K562 (cell line): Measurements from ENCODE around the gene CDT1. TPM values are rescaled to one million over a fixed set of nuclear protein-coding genes. Genes with fewer than 3 reads are reported as not detected.

Experiments used
- BRD9 ChIP-seq: fragments of 450-650 bp; IDR thresholded peaks from 2 replicates; pipeline ENCODE4 v1.6.1; 2018; ENCODE audit warnings: low read depth; ENCODE audit not compliant: partially characterized antibody
- FUS ChIP-seq: fragments of 200-400 bp; formaldehyde crosslinking; optimal IDR thresholded peaks from 2 replicates; pipeline ENCODE3; 2017; ENCODE audit warnings: low read depth, low read length
- HCFC1 ChIP-seq: IDR thresholded peaks from 2 replicates; pipeline ENCODE4 v1.6.1; 2012; ENCODE audit warnings: low read depth, low read length, improper control_type of control experiment
- HDAC1 ChIP-seq, 2 experiments: fragments of 450-650 bp; IDR thresholded peaks; 2 replicates each; pipeline ENCODE4 v1.6.1; 2016 to 2017; ENCODE audit warnings: inconsistent platforms in 1 of 2, mild to moderate bottlenecking in 1 of 2, moderate library complexity in 1 of 2
- HDAC2 ChIP-seq: fragments of 450-650 bp; IDR thresholded peaks from 2 replicates; pipeline ENCODE4 v1.6.1; 2016; ENCODE audit warnings: mild to moderate bottlenecking
- HNRNPLL ChIP-seq: fragments of 200-400 bp; formaldehyde crosslinking; IDR thresholded peaks from 2 replicates; pipeline ENCODE4 v1.6.1; 2017; ENCODE audit warnings: low read length, low read depth, mild to moderate bottlenecking; ENCODE audit not compliant: poor library complexity, severe bottlenecking
- MCM7 ChIP-seq, 2 experiments: fragments of 450-650 bp; IDR thresholded peaks; 2 replicates each; pipeline ENCODE4 v1.6.1; 2016 to 2018
- MEF2A ChIP-seq: IDR thresholded peaks from 2 replicates; pipeline ENCODE4 v1.6.1; 2011; ENCODE audit warnings: low read depth, mild to moderate bottlenecking, low read length, moderate library complexity; ENCODE audit not compliant: control insufficient read depth
- MEF2D ChIP-seq: conservative IDR thresholded peaks from 2 replicates; pipeline ENCODE4 v1.6.1; 2016; ENCODE audit warnings: low read depth, missing genetic modification characterization, missing compliant biosample characterization
- NCOA1 ChIP-seq: fragments of 450-650 bp; IDR thresholded peaks from 2 replicates; pipeline ENCODE4 v1.6.1; 2016; ENCODE audit warnings: low read depth
- NFRKB ChIP-seq: fragments of 450-650 bp; IDR thresholded peaks from 2 replicates; pipeline ENCODE4 v1.6.1; 2016; ENCODE audit warnings: low read depth
- RBM22 ChIP-seq: fragments of 200-400 bp; formaldehyde crosslinking; IDR thresholded peaks from 2 replicates; pipeline ENCODE4 v1.6.1; 2018; ENCODE audit warnings: low read length, low read depth; ENCODE audit not compliant: poor library complexity, severe bottlenecking
- ZNF311 ChIP-seq: fragments of 250-450 bp; sonication (Bioruptor Pico); IDR thresholded peaks from 2 replicates; pipeline ENCODE4 v1.4.0; 2020; ENCODE audit warnings: mild to moderate bottlenecking, moderate library complexity
- ZNF586 ChIP-seq: fragments of 450-650 bp; formaldehyde crosslinking; conservative IDR thresholded peaks from 2 replicates; pipeline ENCODE4 v1.4.0; 2020; ENCODE audit warnings: mild to moderate bottlenecking, moderate library complexity
- polyA plus RNA-seq, 8 experiments: library from polyadenylated mRNA; depleted of rRNA in 4 of 8; stranded (reverse) in 5 of 8; unstranded in 3 of 8; fragments of >200 nt; fragmentation: Nextera tagmentation in 2 of 8; fragmentation: Illumina TruSeq in 1 of 8; extraction: Ambion mirVana in 2 of 8; extraction: Trizol in 1 of 8; gene quantifications; 2 replicates each; pipeline versions ENCODE4 v1.2.1 to v1.2.3, GENCODE V29; 2011 to 2014; ENCODE audit warnings: inconsistent platforms in 1 of 8, missing spikeins in 1 of 8
- total RNA-seq, 7 experiments: library from RNA; depleted of rRNA in 6 of 7; stranded (reverse); fragments of >200 nt in 6 of 7; fragmentation: Illumina TruSeq in 2 of 7; extraction: Trizol in 2 of 7; gene quantifications; 2 replicates each; pipeline versions ENCODE4 v1.2.1 to v1.2.3, GENCODE V29; 2011 to 2021; ENCODE audit warnings: low replicate concordance in 1 of 7
- TF ChIP-seq, protein P1 (sequence below): fragments of 450-650 bp; IDR thresholded peaks from 2 replicates; pipeline ENCODE4 v1.6.1; 2018; ENCODE audit not compliant: partially characterized antibody
- TF ChIP-seq, protein P2 (sequence below), 2 experiments: fragments of 250-450 bp in 1 of 2; fragments of 450-650 bp in 1 of 2; sonication (Bioruptor Pico) in 1 of 2; IDR thresholded peaks; 2 replicates each; pipeline versions ENCODE4 v1.6.1 to v1.8.0; 2016 to 2021; ENCODE audit warnings: mild to moderate bottlenecking in 2 of 2, moderate library complexity in 2 of 2, missing compliant biosample characterization in 1 of 2, missing genetic modification characterization in 1 of 2
- TF ChIP-seq, protein P3 (sequence below): fragments of 450-650 bp; IDR thresholded peaks from 2 replicates; pipeline ENCODE4 v1.6.1; 2018; ENCODE audit warnings: mild to moderate bottlenecking, low read depth; ENCODE audit not compliant: partially characterized antibody
- TF ChIP-seq, protein P4 (sequence below): sonication (generic); formaldehyde crosslinking; IDR thresholded peaks from 2 replicates; pipeline ENCODE4 v1.8.0; 2023; ENCODE audit warnings: mild to moderate bottlenecking, missing genetic modification reagents

The CDT1 gene
- total and polyA plus RNA-seq, 9 of the 15 experiments (the other 6 are each of a cell fraction or from before 2014, with no cell fraction given) = 0.92 to 178 (median 14.2) TPM

DNA sequence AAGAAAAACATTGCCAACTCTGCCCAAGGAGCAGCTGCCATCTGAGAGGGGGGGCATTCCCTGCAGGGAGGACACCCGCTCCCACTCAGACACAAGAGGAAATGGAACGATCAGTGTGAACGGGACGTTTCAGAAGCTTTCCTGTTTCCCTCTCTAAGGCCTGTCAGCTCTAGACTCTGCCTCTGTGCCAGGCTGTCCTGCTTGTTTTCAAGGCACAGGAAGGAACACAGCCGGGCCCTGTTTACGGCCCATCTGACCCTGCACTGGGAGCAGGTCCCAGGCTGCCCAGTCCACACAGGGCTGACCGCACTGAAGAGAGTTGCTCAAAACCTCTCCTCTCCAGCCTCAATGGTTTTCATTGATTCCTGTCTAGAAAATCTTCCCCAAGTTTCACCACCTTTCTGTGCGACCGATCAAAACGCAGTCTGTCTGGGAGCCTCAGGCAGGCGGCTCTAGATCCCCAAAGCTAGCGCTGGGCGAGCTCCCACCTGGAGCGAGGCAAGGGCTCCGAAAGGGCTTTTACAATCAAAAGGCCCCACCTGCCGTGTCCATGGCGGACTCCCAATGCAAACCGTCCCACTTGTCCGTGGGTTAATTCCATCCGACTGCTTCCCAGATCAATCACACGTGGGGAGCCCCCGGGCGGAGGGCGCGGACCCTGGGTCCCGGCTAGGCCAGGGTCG is 20.1 kb upstream of the CDT1 start (continued):
- TF ChIP-seq, protein P1, sequence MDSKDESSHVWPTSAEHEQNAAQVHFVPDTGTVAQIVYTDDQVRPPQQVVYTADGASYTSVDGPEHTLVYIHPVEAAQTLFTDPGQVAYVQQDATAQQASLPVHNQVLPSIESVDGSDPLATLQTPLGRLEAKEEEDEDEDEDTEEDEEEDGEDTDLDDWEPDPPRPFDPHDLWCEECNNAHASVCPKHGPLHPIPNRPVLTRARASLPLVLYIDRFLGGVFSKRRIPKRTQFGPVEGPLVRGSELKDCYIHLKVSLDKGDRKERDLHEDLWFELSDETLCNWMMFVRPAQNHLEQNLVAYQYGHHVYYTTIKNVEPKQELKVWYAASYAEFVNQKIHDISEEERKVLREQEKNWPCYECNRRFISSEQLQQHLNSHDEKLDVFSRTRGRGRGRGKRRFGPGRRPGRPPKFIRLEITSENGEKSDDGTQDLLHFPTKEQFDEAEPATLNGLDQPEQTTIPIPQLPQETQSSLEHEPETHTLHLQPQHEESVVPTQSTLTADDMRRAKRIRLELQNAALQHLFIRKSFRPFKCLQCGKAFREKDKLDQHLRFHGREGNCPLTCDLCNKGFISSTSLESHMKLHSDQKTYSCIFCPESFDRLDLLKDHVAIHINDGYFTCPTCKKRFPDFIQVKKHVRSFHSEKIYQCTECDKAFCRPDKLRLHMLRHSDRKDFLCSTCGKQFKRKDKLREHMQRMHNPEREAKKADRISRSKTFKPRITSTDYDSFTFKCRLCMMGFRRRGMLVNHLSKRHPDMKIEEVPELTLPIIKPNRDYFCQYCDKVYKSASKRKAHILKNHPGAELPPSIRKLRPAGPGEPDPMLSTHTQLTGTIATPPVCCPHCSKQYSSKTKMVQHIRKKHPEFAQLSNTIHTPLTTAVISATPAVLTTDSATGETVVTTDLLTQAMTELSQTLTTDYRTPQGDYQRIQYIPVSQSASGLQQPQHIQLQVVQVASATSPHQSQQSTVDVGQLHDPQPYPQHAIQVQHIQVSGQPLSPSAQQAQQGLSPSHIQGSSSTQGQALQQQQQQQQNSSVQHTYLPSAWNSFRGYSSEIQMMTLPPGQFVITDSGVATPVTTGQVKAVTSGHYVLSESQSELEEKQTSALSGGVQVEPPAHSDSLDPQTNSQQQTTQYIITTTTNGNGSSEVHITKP = no peak
- TF ChIP-seq NCOA1 (no peak), ZNF586 (CRISPR knock-in tag) (no peak), ZNF311 (no peak), HDAC1 (IDR thresholded peaks at IDR 0.05) (0 out of 4 replicates have a peak, but pooled peaks of 1 of the 2 experiments have one; percentile 26), MEF2A (no peak), HCFC1 (no peak), MEF2D (tag) (no peak), HDAC2 (no peak), NFRKB (no peak), FUS (no peak), BRD9 (no peak), RBM22 (peak; percentile 27), MCM7 (IDR thresholded peaks at IDR 0.05) (no peak), HNRNPLL (peak; percentile 10)
- TF ChIP-seq, protein P2, sequence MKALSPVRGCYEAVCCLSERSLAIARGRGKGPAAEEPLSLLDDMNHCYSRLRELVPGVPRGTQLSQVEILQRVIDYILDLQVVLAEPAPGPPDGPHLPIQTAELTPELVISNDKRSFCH (CRISPR knock-in tag; IDR thresholded peaks at IDR 0.05) = no peak
- TF ChIP-seq, protein P2 (tag; IDR thresholded peaks at IDR 0.05) = 0 out of 2 replicates have a peak, but pooled peaks have one; percentile 18
- TF ChIP-seq, protein P3, sequence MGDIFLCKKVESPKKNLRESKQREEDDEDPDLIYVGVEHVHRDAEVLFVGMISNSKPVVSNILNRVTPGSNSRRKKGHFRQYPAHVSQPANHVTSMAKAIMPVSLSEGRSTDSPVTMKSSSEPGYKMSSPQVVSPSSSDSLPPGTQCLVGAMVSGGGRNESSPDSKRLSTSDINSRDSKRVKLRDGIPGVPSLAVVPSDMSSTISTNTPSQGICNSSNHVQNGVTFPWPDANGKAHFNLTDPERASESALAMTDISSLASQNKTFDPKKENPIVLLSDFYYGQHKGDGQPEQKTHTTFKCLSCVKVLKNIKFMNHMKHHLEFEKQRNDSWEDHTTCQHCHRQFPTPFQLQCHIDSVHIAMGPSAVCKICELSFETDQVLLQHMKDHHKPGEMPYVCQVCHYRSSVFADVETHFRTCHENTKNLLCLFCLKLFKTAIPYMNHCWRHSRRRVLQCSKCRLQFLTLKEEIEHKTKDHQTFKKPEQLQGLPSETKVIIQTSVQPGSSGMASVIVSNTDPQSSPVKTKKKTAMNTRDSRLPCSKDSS = no peak
- TF ChIP-seq, protein P4, sequence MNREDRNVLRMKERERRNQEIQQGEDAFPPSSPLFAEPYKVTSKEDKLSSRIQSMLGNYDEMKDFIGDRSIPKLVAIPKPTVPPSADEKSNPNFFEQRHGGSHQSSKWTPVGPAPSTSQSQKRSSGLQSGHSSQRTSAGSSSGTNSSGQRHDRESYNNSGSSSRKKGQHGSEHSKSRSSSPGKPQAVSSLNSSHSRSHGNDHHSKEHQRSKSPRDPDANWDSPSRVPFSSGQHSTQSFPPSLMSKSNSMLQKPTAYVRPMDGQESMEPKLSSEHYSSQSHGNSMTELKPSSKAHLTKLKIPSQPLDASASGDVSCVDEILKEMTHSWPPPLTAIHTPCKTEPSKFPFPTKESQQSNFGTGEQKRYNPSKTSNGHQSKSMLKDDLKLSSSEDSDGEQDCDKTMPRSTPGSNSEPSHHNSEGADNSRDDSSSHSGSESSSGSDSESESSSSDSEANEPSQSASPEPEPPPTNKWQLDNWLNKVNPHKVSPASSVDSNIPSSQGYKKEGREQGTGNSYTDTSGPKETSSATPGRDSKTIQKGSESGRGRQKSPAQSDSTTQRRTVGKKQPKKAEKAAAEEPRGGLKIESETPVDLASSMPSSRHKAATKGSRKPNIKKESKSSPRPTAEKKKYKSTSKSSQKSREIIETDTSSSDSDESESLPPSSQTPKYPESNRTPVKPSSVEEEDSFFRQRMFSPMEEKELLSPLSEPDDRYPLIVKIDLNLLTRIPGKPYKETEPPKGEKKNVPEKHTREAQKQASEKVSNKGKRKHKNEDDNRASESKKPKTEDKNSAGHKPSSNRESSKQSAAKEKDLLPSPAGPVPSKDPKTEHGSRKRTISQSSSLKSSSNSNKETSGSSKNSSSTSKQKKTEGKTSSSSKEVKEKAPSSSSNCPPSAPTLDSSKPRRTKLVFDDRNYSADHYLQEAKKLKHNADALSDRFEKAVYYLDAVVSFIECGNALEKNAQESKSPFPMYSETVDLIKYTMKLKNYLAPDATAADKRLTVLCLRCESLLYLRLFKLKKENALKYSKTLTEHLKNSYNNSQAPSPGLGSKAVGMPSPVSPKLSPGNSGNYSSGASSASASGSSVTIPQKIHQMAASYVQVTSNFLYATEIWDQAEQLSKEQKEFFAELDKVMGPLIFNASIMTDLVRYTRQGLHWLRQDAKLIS = 0 out of 2 replicates have a peak, but pooled peaks have one; percentile 59
